ENCODE data around the gene STXBP5. TPM values are rescaled to one million over a fixed set of nuclear protein-coding genes. Genes with fewer than 3 reads are reported as not detected.

Gene STXBP5
- total RNA-seq, 1 experiment from 2014 or later = 17.9 TPM

DNA sequence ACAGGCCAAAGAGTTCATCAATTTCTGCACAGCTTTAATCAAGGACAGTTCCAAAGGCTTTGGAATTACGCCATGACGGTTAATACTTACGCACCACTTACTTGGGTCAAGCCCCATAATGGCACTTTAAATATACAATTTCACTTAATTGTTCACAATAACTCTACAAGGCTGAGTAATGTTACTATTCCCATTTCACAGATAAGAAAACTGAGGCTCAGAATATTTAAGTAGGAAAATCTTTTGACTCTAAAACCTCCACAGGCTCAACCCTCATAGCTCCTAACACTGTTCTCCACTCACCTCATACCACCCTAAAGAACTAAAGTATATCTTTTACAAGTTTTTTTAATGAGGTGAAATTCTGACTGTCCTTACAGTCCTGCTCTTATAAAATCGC is 212.4 kb downstream of the STXBP5 start:
- Histone ChIP-seq H3K9me3 (no peaks in the 10 kb centered on the region), H3K36me3 (ENCODE audit: control insufficient read depth, insufficient read depth, low read length) (no peaks in the 10 kb centered on the region), H3K4me3 (ENCODE audit: low read depth, low read length) (no peak overlapping the region), H3K27me3 (replicated peaks; ENCODE audit: control insufficient read depth, insufficient read depth, low read length) (no peaks in the 10 kb centered on the region), H3K4me1 (no peaks in the 10 kb centered on the region)
- H3K4me3 Mint-ChIP-seq (ENCODE audit: unreplicated experiment) = no peak overlapping the region
- no peaks in the 10 kb centered on the region for H3K9me3 Mint-ChIP-seq (ENCODE audit: unreplicated experiment)
- H3K27ac Mint-ChIP-seq (ENCODE audit: unreplicated experiment) = no peak overlapping the region
- H3K36me3 Mint-ChIP-seq (ENCODE audit: insufficient read depth, unreplicated experiment) = no peaks in the 10 kb centered on the region
- H3K27me3 Mint-ChIP-seq (ENCODE audit: insufficient read depth, unreplicated experiment) = peaks cover 14% of the 10 kb centered on the region
- intact Hi-C loops (cut with micrococcal nuclease; ENCODE audit: unreplicated experiment) = no loop called here
- ChIA-PET POLR2A (no interaction called here), CTCF (interaction anchor here (0.7 kb wide), 1 partner anchor 197 kb away, joined by 3 read pairs; no protein-coding TSS in a partner anchor)
- BruUV-seq (replicated peaks) = no TSS peak
- TF ChIP-seq, protein P1, sequence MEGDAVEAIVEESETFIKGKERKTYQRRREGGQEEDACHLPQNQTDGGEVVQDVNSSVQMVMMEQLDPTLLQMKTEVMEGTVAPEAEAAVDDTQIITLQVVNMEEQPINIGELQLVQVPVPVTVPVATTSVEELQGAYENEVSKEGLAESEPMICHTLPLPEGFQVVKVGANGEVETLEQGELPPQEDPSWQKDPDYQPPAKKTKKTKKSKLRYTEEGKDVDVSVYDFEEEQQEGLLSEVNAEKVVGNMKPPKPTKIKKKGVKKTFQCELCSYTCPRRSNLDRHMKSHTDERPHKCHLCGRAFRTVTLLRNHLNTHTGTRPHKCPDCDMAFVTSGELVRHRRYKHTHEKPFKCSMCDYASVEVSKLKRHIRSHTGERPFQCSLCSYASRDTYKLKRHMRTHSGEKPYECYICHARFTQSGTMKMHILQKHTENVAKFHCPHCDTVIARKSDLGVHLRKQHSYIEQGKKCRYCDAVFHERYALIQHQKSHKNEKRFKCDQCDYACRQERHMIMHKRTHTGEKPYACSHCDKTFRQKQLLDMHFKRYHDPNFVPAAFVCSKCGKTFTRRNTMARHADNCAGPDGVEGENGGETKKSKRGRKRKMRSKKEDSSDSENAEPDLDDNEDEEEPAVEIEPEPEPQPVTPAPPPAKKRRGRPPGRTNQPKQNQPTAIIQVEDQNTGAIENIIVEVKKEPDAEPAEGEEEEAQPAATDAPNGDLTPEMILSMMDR (IDR thresholded peaks at IDR 0.05; ENCODE audit: insufficient read depth in 1 of 2, low read depth in 1 of 2, low read length in 1 of 2, severe bottlenecking in 1 of 2, unreplicated experiment in 1 of 2) = no peak
- no peak for DNase-seq
- no peaks in the 10 kb centered on the region for H3K4me1 Mint-ChIP-seq (ENCODE audit: low read depth, unreplicated experiment)

DNA sequence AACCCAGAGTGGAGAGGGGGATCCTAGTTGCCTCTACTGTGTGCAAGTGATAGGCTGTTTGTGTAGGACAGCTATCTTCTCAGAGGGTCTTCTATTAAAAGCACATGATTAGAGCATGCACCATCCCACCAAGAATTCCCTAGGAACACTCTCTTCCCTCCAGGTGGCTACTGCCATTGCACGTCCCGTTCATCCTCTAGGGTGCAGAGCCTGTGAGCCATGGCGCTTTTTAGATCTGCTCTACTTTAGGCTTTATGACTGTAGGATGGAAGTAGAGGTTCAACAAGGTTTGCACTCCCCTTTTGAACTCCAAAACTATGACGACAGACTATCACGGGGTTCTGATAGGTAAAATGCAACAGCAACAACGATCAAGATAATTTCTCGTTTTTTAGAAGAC is 213.7 kb downstream of the STXBP5 start:
- no peak overlapping the region for H3K4me3 ChIP-seq (ENCODE audit: low read depth, low read length)
- intact Hi-C loops (cut with micrococcal nuclease; ENCODE audit: unreplicated experiment) = no loop called here
- peaks cover 16% of the 10 kb centered on the region for H3K27me3 Mint-ChIP-seq (ENCODE audit: insufficient read depth, unreplicated experiment)
- no peaks in the 10 kb centered on the region for H3K4me1 ChIP-seq
- H3K9me3 Mint-ChIP-seq (ENCODE audit: unreplicated experiment) = no peaks in the 10 kb centered on the region
- ChIA-PET POLR2A (no interaction called here), CTCF (no interaction called here)
- BruUV-seq (replicated peaks) = no TSS peak
- DNase-seq = no peak
- TF ChIP-seq, protein P1 (IDR thresholded peaks at IDR 0.05; ENCODE audit: insufficient read depth in 1 of 2, low read depth in 1 of 2, low read length in 1 of 2, severe bottlenecking in 1 of 2, unreplicated experiment in 1 of 2) = no peak
- H3K4me3 Mint-ChIP-seq (ENCODE audit: unreplicated experiment) = no peak overlapping the region
- H3K27ac Mint-ChIP-seq (ENCODE audit: unreplicated experiment) = no peak overlapping the region
- H3K36me3 Mint-ChIP-seq (ENCODE audit: insufficient read depth, unreplicated experiment) = no peaks in the 10 kb centered on the region
- H3K4me1 Mint-ChIP-seq (ENCODE audit: low read depth, unreplicated experiment) = no peaks in the 10 kb centered on the region
- no peaks in the 10 kb centered on the region for H3K36me3 ChIP-seq (ENCODE audit: control insufficient read depth, insufficient read depth, low read length)
- no peaks in the 10 kb centered on the region for H3K9me3 ChIP-seq
- H3K27me3 ChIP-seq (replicated peaks; ENCODE audit: control insufficient read depth, insufficient read depth, low read length) = no peaks in the 10 kb centered on the region

DNA sequence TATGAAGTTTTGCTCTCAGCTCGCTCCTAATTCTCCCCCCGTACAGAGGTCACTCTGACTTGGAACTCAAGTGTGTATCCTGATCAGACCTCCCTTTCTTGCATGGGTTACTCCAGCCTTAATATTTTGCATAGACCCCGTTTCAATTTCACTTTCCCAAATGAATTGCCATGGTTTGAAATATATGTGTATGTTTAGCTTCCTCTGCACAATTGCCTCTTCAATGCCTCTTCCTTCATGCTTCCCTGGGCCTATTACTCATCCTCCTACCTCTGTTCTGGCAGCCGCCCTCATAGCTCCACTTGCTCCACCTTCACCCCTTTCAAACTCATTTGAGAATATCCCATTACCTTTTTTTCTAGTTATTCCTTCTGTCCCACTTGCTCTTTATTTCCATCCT is 214.3 kb downstream of the STXBP5 start:
- Histone ChIP-seq H3K27me3 (replicated peaks; ENCODE audit: control insufficient read depth, insufficient read depth, low read length) (no peaks in the 10 kb centered on the region), H3K36me3 (ENCODE audit: control insufficient read depth, insufficient read depth, low read length) (no peaks in the 10 kb centered on the region), H3K9me3 (no peaks in the 10 kb centered on the region), H3K4me1 (no peaks in the 10 kb centered on the region), H3K4me3 (ENCODE audit: low read depth, low read length) (no peak overlapping the region)
- TF ChIP-seq, protein P1 (IDR thresholded peaks at IDR 0.05; ENCODE audit: insufficient read depth in 1 of 2, low read depth in 1 of 2, low read length in 1 of 2, severe bottlenecking in 1 of 2, unreplicated experiment in 1 of 2) = no peak
- ChIA-PET POLR2A (no interaction called here), CTCF (no interaction called here)
- no TSS peak for BruUV-seq (replicated peaks)
- no peak for DNase-seq
- no peaks in the 10 kb centered on the region for H3K9me3 Mint-ChIP-seq (ENCODE audit: unreplicated experiment)
- H3K27me3 Mint-ChIP-seq (ENCODE audit: insufficient read depth, unreplicated experiment) = peaks cover 16% of the 10 kb centered on the region
- no peak overlapping the region for H3K4me3 Mint-ChIP-seq (ENCODE audit: unreplicated experiment)
- no peaks in the 10 kb centered on the region for H3K36me3 Mint-ChIP-seq (ENCODE audit: insufficient read depth, unreplicated experiment)
- intact Hi-C loops (cut with micrococcal nuclease; ENCODE audit: unreplicated experiment) = no loop called here
- H3K4me1 Mint-ChIP-seq (ENCODE audit: low read depth, unreplicated experiment) = no peaks in the 10 kb centered on the region
- no peak overlapping the region for H3K27ac Mint-ChIP-seq (ENCODE audit: unreplicated experiment)

Data from Caco-2 (cell line).